ENCODE measurements around the gene BPHL.
"Not testable (repeated sequence)": the region's sequence is repeated elsewhere in the genome, so short reads cannot be mapped to it uniquely, and the experiment has no call there.

Gene BPHL

GRCh38 chr6:3186974-3187382 lies 68.5 kb downstream of the BPHL start:
- DNase-seq: no peak

- no peak for DNase-seq
Observed at GRCh38 chr6:3188262-3188661, 69.8 kb downstream of the BPHL start.

- not testable (repeated sequence) for DNase-seq
Observed at GRCh38 chr6:3189192-3189591, 70.7 kb downstream of the BPHL start.

GRCh38 chr6:3190056-3190455 lies 71.5 kb downstream of the BPHL start:
- DNase-seq: no peak

- DNase-seq: no peak
Observed at GRCh38 chr6:3190779-3191178, 72.3 kb downstream of the BPHL start.

- DNase-seq: no peak
Observed at GRCh38 chr6:3193102-3193849, 74.8 kb downstream of the BPHL start.

- DNase-seq: no peak
Observed at GRCh38 chr6:3194535-3195419, 76.3 kb downstream of the BPHL start.

GRCh38 chr6:3195420-3195694 lies 76.8 kb downstream of the BPHL start:
- no peak for DNase-seq

GRCh38 chr6:3195695-3196497 lies 77.4 kb downstream of the BPHL start:
- no peak for DNase-seq

- DNase-seq: no peak
Observed at GRCh38 chr6:3196770-3197169, 78.3 kb downstream of the BPHL start.

GRCh38 chr6:3197734-3198133 lies 79.2 kb downstream of the BPHL start:
- not testable (repeated sequence) for DNase-seq

- no peak for DNase-seq
Observed at GRCh38 chr6:3199382-3199781, 80.9 kb downstream of the BPHL start.

GRCh38 chr6:3200682-3201081 lies 82.2 kb downstream of the BPHL start:
- no peak for DNase-seq

GRCh38 chr6:3201388-3201787 lies 82.9 kb downstream of the BPHL start:
- DNase-seq: no peak
